VCaP (cell line): ENCODE measurements around the gene FUBP3.

Experiments
- H3K27ac ChIP-seq: fragments of 450-650 bp; 2 replicates; pipeline ENCODE4 v1.5.1; 2017
- TF ChIP-seq, protein P1 (sequence below): fragments of 450-650 bp; conservative IDR thresholded peaks from 2 replicates; pipeline ENCODE4 v1.5.1; 2017; ENCODE audit warnings: mild to moderate bottlenecking, moderate library complexity

The FUBP3 gene

DNA sequence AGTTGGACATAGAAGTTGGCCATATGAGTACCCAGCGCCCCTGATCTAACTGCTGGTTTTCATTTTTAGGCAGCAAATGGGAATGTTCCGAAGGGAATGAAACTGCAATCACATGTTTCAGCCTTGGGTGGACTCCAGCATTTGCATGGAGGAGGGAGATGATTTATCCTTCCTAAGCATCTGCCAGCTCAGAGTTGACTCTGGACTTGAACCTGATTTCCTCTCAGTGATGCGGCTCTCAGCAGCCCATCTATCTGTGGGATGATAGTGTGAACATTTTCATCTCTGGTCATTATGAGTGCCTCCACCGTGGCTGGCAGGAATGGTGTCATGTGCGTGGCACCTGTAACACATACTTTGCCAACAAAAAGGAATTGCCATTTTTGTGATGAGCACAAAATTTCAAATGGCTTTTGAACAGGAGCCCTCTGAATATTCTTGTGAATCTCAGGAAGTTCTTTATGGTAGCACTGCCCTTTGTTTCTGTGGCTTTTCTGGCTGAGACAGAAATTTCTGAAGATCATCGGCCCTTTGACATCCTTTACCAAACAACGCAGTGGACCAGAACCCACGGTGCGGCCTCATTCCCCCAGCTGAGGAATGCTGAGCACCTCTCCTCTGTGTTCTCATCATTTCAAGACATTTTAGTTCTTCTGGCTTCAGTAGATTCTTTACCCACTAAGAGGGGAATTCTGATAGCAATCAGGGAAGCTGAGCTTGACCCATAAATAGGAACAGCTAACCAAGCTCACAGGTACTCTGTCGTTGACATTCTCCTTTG lies 28.5 kb downstream of the FUBP3 start:
- H3K27ac ChIP-seq = peak overlapping the region; percentile 92
- TF ChIP-seq, protein P1, sequence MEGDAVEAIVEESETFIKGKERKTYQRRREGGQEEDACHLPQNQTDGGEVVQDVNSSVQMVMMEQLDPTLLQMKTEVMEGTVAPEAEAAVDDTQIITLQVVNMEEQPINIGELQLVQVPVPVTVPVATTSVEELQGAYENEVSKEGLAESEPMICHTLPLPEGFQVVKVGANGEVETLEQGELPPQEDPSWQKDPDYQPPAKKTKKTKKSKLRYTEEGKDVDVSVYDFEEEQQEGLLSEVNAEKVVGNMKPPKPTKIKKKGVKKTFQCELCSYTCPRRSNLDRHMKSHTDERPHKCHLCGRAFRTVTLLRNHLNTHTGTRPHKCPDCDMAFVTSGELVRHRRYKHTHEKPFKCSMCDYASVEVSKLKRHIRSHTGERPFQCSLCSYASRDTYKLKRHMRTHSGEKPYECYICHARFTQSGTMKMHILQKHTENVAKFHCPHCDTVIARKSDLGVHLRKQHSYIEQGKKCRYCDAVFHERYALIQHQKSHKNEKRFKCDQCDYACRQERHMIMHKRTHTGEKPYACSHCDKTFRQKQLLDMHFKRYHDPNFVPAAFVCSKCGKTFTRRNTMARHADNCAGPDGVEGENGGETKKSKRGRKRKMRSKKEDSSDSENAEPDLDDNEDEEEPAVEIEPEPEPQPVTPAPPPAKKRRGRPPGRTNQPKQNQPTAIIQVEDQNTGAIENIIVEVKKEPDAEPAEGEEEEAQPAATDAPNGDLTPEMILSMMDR = no peak

DNA sequence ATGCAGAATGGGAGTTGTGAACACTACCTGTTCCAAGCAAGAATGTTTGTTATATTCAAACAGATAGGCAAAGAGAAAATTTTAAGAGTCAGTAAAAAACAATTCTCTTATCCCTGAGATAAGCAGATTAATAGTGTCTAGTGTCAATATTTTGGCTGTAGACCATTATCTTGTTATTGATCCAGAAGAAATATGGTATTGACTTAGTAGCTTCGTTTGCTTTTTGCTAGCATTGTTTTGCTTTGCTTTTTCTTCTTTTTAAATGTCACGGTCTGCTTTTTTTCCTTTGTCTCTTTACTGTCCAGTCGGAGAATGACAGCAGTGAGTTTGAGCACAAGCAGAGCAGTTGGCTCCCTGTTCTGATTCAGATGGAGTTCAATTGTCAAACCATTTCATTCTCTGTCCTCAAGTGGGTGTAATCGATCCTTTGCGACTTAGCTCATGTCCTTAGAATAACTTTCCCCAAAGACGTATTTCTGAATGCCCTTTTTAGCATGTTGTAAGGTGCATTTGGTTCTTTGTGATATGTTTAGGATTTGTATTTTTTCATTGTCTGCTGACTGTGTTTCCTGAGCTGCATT lies 29.3 kb downstream of the FUBP3 start:
- peak overlapping the region; percentile 92 for H3K27ac ChIP-seq
- TF ChIP-seq, protein P1 = no peak

DNA sequence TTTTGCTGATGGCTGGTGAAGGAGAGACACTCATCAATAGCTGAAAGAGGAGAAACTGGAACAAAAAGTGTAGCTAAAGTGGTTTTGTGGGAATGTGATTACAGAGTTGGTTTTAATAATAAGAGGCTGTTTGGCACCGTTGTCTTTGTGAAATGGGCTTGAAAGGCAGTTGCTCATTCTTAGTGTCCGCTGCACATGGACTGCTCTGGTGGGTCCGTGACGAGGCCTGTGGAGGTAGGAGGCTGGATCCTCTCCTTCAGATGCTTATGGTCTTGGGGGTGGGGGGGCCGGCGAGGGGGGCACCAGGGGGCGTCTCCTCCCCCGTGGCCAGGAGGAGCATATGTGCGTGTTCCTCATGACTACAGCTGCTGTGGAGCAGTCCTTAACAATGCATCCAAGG lies 29.8 kb downstream of the FUBP3 start:
- H3K27ac ChIP-seq = peak overlapping the region; percentile 92
- TF ChIP-seq, protein P1 = no peak

DNA sequence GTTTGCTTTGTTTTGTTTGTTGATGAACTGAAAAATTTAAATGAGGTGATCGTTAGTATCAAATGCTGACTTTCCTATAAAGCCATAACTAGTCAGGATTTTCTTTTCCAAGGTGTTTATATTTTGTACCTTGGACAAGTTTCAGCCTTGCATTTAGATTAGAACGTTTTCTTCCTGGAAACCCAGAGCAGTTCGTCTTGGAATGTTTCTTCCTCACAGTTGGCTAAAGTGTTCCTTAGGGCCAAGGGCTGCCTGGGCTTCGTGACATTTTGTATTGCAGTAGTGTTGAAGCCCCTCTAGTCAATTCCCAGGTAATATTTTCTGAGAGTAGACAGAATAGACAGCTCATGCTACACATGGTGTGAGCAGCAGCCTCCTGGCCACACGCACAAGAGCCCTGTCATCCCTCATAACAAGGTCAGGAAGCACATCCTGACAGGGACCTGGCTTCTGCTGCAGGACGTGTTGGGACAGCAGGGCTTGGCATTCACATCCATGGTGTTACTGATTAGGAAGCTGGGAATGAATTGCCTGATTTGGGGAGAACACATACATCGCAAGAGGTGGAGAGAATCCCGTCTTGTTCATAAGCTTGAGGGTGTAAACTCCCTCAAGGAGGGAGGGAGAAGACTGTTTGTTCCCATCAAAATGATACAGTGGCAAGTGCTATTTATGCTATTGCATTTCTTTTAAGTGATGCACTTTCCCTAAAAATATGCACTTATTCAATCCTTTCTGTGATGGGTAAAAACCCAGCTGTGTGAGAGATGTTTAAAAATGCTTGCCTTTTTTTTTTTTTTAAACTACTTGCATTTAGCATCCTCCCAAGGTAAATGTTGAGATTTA lies 31.7 kb downstream of the FUBP3 start:
- TF ChIP-seq, protein P1 = no peak
- peak overlapping the region; percentile 92 for H3K27ac ChIP-seq

DNA sequence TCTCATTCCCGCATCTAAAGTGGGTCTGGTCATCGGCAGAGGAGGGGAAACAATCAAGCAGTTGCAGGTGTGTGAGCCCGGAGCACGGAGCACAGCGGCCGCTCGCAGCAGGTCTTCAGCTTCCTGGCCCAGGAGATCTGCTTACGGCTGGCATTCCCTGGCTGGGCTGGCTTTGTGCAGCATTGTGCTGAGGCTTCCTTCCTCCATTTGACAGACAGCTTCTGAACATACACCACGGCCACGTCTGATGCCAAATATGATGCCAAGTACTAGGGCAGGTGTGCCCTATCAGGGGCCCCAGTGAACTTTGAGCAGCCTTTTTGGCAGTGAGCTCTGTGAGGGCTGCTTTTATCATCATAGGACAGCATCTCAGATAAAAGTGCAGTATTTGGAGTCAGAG lies 37.1 kb downstream of the FUBP3 start:
- no peak overlapping the region for H3K27ac ChIP-seq
- TF ChIP-seq, protein P1 = no peak

DNA sequence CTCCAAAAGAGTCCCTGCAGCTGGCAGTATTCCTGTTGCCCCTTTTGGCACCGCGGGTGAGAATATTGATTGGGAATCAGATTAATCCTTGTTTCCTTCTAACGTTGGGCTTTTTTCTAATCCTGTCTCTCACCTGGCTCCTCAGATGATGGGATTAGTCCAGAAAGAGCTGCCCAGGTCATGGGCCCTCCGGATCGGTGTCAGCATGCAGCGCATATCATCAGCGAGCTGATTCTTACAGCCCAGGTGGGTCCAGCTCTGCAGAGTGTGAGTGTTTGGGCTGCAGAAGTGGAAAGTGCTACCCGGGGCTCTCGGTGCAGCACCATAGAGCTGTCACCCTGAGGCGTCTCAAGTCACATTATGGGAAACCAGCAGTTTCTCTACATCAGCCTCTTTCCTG lies 44.1 kb downstream of the FUBP3 start:
- TF ChIP-seq, protein P1 = no peak
- no peak overlapping the region for H3K27ac ChIP-seq

DNA sequence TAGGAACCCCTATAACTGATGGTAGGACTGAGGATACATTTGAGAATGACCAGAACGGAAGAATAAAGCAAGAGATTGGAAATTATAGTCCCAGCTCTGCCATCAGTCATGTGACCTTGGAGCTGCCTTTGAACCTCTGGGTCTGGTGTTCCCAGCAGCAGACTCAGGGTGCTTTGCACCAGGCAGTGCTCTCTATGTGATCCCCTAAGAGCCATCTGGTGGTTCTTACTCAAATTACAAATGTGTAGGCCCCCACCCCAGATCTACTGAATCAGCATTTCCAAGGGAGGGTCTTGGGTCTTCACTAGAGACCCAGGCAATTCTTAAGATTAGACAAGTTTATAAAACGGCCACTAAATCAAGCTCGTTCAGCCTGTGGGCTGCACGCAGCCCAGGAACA lies 44.8 kb downstream of the FUBP3 start:
- TF ChIP-seq, protein P1 = no peak
- H3K27ac ChIP-seq = no peak overlapping the region
